Measurements from ENCODE around the gene ENO2. TPM values are rescaled to one million over a fixed set of nuclear protein-coding genes. Genes with fewer than 3 reads are reported as not detected.

ENO2 gene
- total RNA-seq, 1 donor from 2014 or later, result 33.7 TPM

DNA sequence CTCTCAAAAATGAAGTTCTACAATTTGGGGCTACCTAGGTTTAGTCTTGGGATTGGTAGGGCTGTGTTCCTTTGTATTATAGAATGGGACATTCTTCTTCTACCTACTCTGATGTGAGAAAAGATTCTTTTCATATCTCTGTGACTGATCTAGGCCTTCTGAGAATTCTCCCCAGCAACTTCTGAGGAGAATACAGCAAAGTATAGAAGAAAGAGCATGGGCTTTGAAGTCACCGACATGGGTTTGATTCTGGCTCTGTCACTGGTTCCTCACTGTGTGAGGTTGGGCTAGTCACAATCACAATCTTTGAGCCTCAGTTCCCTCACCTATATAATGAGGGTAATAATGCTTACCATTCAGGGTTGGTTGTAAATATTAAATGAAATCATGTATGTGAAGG lies 18.4 kb downstream of the ENO2 start:
- Histone ChIP-seq H3K27me3 (ENCODE audit: control insufficient read depth, insufficient read depth, low read length) (no peaks in the 10 kb centered on the region), H3K4me3 (ENCODE audit: low read depth, low read length) (no peak overlapping the region), H3K36me3 (ENCODE audit: control insufficient read depth, insufficient read depth, low read length) (no peaks in the 10 kb centered on the region)
- TF ChIP-seq, protein P1, sequence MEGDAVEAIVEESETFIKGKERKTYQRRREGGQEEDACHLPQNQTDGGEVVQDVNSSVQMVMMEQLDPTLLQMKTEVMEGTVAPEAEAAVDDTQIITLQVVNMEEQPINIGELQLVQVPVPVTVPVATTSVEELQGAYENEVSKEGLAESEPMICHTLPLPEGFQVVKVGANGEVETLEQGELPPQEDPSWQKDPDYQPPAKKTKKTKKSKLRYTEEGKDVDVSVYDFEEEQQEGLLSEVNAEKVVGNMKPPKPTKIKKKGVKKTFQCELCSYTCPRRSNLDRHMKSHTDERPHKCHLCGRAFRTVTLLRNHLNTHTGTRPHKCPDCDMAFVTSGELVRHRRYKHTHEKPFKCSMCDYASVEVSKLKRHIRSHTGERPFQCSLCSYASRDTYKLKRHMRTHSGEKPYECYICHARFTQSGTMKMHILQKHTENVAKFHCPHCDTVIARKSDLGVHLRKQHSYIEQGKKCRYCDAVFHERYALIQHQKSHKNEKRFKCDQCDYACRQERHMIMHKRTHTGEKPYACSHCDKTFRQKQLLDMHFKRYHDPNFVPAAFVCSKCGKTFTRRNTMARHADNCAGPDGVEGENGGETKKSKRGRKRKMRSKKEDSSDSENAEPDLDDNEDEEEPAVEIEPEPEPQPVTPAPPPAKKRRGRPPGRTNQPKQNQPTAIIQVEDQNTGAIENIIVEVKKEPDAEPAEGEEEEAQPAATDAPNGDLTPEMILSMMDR (IDR thresholded peaks at IDR 0.05; ENCODE audit: insufficient read depth, low read length, poor library complexity, severe bottlenecking), result no peak
- DNase-seq (ENCODE audit: low read depth), result no peak

DNA sequence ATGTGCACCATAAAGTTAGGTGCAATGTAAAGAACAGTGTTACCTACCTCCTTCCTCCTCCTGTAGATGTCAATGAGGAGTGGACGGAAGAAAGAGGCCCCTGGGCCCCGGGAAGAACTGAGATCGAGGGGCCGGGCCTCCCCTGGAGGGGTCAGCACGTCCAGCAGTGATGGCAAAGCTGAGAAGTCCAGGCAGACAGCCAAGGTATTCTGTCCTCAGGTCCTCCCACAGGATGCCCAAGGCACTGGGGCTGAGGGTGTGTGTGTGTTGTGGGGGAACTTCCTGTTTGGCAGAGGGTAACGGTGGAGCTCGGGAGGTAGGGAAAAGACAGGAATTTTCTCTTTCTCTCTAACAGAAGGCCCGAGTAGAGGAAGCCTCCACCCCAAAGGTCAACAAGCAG lies 19.7 kb downstream of the ENO2 start:
- Histone ChIP-seq H3K36me3 (ENCODE audit: control insufficient read depth, insufficient read depth, low read length) (no peaks in the 10 kb centered on the region), H3K4me3 (ENCODE audit: low read depth, low read length) (no peak overlapping the region), H3K27me3 (ENCODE audit: control insufficient read depth, insufficient read depth, low read length) (no peaks in the 10 kb centered on the region)
- TF ChIP-seq, protein P1 (IDR thresholded peaks at IDR 0.05; ENCODE audit: insufficient read depth, low read length, poor library complexity, severe bottlenecking), result no peak
- DNase-seq (ENCODE audit: low read depth), result no peak

DNA sequence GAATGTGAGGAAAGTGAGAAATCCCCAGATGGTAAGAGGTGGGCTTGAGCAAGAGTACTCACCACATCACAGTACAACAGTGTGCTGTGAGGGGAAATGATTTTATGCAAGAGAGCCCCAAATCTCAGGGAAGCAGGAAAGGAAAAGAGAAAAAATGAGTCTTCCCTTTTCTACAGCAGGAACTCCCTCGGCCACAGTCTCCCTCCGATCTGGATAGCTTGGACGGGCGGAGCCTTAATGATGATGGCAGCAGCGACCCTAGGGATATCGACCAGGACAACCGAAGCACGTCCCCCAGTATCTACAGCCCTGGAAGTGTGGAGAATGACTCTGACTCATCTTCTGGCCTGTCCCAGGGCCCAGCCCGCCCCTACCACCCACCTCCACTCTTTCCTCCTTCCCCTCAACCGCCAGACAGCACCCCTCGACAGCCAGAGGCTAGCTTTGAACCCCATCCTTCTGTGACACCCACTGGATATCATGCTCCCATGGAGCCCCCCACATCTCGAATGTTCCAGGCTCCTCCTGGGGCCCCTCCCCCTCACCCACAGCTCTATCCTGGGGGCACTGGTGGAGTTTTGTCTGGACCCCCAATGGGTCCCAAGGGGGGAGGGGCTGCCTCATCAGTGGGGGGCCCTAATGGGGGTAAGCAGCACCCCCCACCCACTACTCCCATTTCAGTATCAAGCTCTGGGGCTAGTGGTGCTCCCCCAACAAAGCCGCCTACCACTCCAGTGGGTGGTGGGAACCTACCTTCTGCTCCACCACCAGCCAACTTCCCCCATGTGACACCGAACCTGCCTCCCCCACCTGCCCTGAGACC lies 21.2 kb downstream of the ENO2 start:
- Histone ChIP-seq H3K4me3 (ENCODE audit: low read depth, low read length) (no peak overlapping the region), H3K27me3 (ENCODE audit: control insufficient read depth, insufficient read depth, low read length) (no peaks in the 10 kb centered on the region), H3K36me3 (ENCODE audit: control insufficient read depth, insufficient read depth, low read length) (peaks cover 1% of the 10 kb centered on the region)
- no peak for DNase-seq (ENCODE audit: low read depth)
- TF ChIP-seq, protein P1 (IDR thresholded peaks at IDR 0.05; ENCODE audit: insufficient read depth, low read length, poor library complexity, severe bottlenecking), result no peak

DNA sequence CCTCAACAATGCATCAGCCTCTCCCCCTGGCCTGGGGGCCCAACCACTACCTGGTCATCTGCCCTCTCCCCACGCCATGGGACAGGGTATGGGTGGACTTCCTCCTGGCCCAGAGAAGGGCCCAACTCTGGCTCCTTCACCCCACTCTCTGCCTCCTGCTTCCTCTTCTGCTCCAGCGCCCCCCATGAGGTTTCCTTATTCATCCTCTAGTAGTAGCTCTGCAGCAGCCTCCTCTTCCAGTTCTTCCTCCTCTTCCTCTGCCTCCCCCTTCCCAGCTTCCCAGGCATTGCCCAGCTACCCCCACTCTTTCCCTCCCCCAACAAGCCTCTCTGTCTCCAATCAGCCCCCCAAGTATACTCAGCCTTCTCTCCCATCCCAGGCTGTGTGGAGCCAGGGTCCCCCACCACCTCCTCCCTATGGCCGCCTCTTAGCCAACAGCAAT lies 21.8 kb downstream of the ENO2 start:
- Histone ChIP-seq H3K36me3 (ENCODE audit: control insufficient read depth, insufficient read depth, low read length) (peaks cover 3% of the 10 kb centered on the region), H3K27me3 (ENCODE audit: control insufficient read depth, insufficient read depth, low read length) (no peaks in the 10 kb centered on the region), H3K4me3 (ENCODE audit: low read depth, low read length) (no peak overlapping the region)
- DNase-seq (ENCODE audit: low read depth), result no peak
- TF ChIP-seq, protein P1 (IDR thresholded peaks at IDR 0.05; ENCODE audit: insufficient read depth, low read length, poor library complexity, severe bottlenecking), result no peak

DNA sequence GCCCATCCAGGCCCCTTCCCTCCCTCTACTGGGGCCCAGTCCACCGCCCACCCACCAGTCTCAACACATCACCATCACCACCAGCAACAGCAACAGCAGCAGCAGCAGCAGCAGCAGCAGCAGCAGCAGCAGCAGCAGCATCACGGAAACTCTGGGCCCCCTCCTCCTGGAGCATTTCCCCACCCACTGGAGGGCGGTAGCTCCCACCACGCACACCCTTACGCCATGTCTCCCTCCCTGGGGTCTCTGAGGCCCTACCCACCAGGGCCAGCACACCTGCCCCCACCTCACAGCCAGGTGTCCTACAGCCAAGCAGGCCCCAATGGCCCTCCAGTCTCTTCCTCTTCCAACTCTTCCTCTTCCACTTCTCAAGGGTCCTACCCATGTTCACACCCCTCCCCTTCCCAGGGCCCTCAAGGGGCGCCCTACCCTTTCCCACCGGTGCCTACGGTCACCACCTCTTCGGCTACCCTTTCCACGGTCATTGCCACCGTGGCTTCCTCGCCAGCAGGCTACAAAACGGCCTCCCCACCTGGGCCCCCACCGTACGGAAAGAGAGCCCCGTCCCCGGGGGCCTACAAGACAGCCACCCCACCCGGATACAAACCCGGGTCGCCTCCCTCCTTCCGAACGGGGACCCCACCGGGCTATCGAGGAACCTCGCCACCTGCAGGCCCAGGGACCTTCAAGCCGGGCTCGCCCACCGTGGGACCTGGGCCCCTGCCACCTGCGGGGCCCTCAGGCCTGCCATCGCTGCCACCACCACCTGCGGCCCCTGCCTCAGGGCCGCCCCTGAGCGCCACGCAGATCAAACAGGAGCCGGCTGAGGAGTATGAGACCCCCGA lies 22.5 kb downstream of the ENO2 start:
- peaks cover 3% of the 10 kb centered on the region for H3K36me3 ChIP-seq (ENCODE audit: control insufficient read depth, insufficient read depth, low read length)
- H3K27me3 ChIP-seq (ENCODE audit: control insufficient read depth, insufficient read depth, low read length), result no peaks in the 10 kb centered on the region
- TF ChIP-seq, protein P1 (IDR thresholded peaks at IDR 0.05; ENCODE audit: insufficient read depth, low read length, poor library complexity, severe bottlenecking), result no peak
- peak overlapping the region; percentile 56 for H3K4me3 ChIP-seq (ENCODE audit: low read depth, low read length)
- no peak for DNase-seq (ENCODE audit: low read depth)

All from kidney epithelial cell (primary cell).